GM19035 (cell line): ENCODE results near the gene TSSK2.
"Not testable (repeated sequence)": the region's sequence is repeated elsewhere in the genome, so short reads cannot be mapped to it uniquely, and the experiment has no call there.

ENCODE experiments used
- ATAC-seq: cut with Tn5 transposase; IDR thresholded peaks from one replicate; pipeline ENCODE4 v1.9.1; 2021; ENCODE audit not compliant: unreplicated experiment

Gene TSSK2

GRCh38 chr22:19130959-19131684 lies at the start of gene TSSK2:
TSSK2 (plus strand) TSS chr22:19131308; CDS start chr22:19131400, 92 bp downstream.
- no peak for ATAC-seq

- no peak for ATAC-seq
These were observed 49.8 kb upstream of the TSSK2 start for GRCh38 chr22:19081351-19081750.

DNA sequence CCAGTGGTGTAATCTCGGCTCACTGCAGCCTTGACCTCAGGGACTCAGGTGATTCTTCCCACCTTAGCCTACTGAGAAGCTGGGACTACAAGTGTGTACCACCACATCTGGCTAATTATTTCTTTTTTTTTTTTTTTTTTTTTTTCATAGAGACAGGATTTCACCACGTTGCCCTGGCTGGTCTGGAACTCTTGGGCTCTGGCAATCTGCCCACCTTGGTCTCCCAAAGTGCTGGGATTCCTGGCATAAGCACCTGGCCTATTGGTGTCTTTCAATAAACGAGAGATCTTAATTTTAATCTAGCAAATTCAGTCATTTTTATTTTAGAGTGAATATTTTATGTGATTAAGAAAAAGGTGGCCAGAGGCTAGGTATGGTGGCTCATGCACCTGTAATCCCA lies 49.0 kb upstream of the TSSK2 start:
- no peak for ATAC-seq

- no peak for ATAC-seq
These were observed 48.3 kb upstream of the TSSK2 start for GRCh38 chr22:19082793-19083192.

DNA sequence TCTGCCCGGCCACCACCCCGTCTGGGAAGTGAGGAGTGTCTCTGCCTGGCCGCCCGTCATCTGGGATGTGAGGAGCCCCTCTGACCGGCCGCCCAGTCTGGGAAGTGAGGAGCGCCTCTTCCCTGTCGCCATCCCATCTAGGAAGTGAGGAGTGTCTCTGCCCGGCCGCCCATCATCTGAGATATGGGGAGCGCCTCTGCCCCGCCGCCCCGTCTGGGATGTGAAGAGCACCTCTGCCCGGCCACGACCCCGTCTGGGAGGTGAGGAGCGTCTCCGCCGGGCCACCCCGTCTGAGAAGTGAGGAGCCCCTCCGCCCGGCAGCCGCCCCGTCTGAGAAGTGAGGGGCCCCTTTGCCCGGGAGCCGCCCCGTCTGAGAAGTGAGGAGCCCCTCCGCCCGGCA lies 47.0 kb upstream of the TSSK2 start:
- not testable (repeated sequence) for ATAC-seq

DNA sequence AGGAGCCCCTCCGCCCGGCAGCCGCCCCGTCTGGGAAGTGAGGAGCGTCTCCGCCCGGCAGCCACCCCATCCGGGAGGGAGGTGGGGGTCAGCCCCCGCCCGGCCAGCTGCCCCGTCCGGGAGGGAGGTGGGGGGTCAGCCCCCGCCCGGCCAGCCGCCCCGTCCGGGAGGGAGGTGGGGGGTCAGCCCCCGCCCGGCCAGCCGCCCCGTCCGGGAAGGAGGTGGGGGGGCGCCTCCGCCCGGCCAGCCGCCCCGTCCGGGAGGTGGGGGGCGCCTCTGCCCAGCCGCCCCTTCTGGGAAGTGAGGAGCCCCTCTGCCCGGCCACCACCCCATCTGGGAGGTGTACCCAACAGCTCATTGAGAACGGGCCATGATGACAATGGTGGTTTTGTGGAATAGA lies 46.5 kb upstream of the TSSK2 start:
- not testable (repeated sequence) for ATAC-seq

GRCh38 chr22:19085233-19085718 lies 45.8 kb upstream of the TSSK2 start:
- ATAC-seq = no peak

DNA sequence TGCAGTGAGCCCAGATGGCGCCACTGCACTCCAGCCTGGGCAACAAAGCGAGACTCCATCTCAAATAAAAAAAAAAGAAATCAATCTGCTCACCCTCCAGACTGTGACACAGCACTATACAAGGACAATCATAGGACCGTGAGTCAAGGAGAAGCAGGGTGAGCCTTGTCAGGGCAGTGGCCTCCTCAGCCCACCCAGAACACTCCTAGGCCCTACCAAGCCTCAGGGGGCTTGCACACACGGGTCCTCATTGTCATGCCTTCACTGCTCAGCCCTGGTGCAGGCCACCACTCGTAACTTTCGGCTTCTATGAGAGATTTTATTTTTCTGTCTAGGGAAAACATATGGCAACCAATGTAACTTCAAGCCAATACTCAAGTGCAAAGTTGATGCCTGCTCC lies 44.7 kb upstream of the TSSK2 start:
- no peak for ATAC-seq

- ATAC-seq = no peak
These were observed 44.2 kb upstream of the TSSK2 start for GRCh38 chr22:19086896-19087295.

DNA sequence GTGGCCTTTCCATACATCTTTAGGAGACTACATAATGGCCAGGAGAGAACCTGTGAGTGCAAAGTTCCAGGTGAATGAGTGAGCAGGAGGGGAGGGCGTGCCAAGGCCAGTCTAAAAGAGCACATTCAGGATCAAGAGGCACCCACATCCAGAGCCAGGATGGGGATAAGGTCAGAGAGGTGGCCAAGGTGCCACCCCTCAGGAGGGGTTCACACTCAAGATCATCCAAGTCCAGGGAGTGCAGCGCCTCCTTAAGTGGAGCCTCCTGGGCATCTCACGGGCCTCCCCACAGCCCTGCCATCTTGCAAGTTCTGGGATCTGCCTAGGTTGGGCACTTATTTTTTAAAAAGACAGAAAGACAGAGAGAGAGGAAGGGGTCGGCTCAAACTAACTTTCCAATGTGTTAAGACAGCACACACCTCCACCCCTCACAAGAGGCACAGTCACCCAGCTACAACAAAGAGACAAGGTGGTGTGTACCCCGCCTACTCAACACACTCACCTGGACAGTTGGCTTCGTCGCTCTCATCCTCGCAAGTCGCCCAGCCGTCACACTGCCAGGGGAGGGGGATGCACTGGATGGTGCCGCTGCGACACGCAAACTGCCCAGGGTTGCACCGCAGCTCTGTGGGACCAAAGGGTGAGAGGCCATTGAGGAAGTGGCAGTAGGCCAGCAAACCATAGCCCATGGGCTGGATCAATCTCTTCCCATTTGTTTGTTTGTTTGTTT lies 42.1 kb upstream of the TSSK2 start:
- no peak for ATAC-seq

- ATAC-seq = no peak
These were observed 40.9 kb upstream of the TSSK2 start for GRCh38 chr22:19090183-19090582.

GRCh38 chr22:19090586-19091127 lies 40.5 kb upstream of the TSSK2 start:
- ATAC-seq = no peak

GRCh38 chr22:19092725-19093124 lies 38.4 kb upstream of the TSSK2 start:
- no peak for ATAC-seq

DNA sequence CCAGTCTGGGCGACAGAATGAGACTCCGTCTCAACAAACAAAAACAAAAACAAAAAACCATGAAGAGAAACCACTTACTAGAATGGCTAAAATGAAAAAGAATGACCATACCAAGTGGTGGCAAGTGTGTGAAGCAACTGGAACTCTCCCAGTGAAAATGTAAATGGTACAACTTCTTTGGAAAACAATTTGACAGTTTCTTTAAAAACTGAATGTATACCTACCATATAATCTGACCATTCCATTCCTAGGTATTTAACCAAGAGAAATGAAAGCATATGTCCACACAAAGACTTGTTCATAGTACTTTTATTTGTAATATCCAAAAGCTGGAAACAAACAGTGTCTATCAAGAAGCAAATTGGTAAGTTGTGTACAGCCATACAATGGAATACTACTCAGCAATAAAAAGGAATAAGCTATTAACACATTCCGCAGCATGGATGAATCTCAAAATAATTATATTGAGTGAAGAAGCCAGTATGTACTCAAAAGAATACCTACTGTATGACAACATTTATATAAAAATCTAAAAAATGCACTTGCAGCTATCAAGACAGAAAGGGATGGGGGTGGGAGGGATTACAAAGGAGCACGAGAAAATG lies 36.6 kb upstream of the TSSK2 start:
- ATAC-seq = no peak

- no peak for ATAC-seq
These were observed 34.6 kb upstream of the TSSK2 start for GRCh38 chr22:19096555-19096954.

GRCh38 chr22:19097518-19097917 lies 33.6 kb upstream of the TSSK2 start:
- ATAC-seq = no peak

- no peak for ATAC-seq
These were observed 33.0 kb upstream of the TSSK2 start for GRCh38 chr22:19098157-19098556.

- ATAC-seq = no peak
These were observed 27.0 kb upstream of the TSSK2 start for GRCh38 chr22:19103880-19104821.

GRCh38 chr22:19105456-19105855 lies 25.7 kb upstream of the TSSK2 start:
- no peak for ATAC-seq
